ENCODE results near the gene ROCK1. TPM values are rescaled to one million over a fixed set of nuclear protein-coding genes. Genes with fewer than 3 reads are reported as not detected.
"Not testable (repeated sequence)": the region's sequence is repeated elsewhere in the genome, so short reads cannot be mapped to it uniquely, and the experiment has no call there.

ROCK1 gene
- total RNA-seq, 1 donor, result 42.7 TPM

DNA sequence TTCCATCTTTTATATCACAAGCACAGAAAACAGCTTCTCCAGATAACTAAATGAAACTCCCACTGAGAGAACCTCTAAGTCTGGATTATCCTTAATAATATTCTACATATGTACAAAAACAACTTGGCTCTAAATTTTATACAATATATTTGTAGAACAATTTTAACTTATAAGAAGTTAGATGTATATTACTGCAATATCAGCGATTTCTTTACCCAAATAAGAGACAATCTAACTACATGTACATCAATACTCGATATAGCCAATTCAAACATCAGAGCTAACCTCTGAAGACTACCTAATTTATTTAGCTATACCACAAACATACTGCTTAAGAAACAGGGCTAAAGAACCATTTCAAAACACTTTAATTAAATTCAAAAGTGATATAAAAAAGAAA is 148.6 kb downstream of the ROCK1 start:
- H4K20me1 ChIP-seq (ENCODE audit: insufficient read depth, low read length), result no peaks in the 10 kb centered on the region
- no peaks in the 10 kb centered on the region for H3K79me2 ChIP-seq (ENCODE audit: insufficient read depth, low read length)
- DNase-seq (ENCODE audit: insufficient read length, low spot score, missing footprints), result no peak

DNA sequence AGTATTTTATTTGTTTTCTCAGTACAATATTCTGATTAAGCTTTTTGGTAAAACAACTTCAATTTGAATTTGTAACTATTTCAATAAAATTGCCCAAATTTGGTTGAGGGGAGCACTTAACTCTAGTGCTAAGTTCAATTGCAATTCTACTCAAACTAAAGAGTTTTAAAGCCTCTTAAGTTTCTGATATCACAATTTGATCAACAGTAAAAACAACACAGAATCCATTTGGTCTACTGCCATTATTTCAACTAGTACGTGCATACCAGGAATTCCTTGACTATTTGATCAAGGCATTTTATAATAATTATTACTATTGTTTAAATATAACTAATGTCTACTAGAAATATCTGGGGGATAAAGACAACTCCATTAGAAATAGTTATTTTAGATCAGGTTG is 150.9 kb downstream of the ROCK1 start:
- H3K9me3 ChIP-seq (ENCODE audit: low read depth, low read length), result no peaks in the 10 kb centered on the region
- no peak for DNase-seq (ENCODE audit: insufficient read length, low spot score, missing footprints)
- TF ChIP-seq, protein P1, sequence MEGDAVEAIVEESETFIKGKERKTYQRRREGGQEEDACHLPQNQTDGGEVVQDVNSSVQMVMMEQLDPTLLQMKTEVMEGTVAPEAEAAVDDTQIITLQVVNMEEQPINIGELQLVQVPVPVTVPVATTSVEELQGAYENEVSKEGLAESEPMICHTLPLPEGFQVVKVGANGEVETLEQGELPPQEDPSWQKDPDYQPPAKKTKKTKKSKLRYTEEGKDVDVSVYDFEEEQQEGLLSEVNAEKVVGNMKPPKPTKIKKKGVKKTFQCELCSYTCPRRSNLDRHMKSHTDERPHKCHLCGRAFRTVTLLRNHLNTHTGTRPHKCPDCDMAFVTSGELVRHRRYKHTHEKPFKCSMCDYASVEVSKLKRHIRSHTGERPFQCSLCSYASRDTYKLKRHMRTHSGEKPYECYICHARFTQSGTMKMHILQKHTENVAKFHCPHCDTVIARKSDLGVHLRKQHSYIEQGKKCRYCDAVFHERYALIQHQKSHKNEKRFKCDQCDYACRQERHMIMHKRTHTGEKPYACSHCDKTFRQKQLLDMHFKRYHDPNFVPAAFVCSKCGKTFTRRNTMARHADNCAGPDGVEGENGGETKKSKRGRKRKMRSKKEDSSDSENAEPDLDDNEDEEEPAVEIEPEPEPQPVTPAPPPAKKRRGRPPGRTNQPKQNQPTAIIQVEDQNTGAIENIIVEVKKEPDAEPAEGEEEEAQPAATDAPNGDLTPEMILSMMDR (IDR thresholded peaks at IDR 0.05; ENCODE audit: extremely low read depth, low read depth, low read length), result no peak
- no peaks in the 10 kb centered on the region for H3K79me2 ChIP-seq (ENCODE audit: insufficient read depth, low read length)
- H3K4me2 ChIP-seq (ENCODE audit: insufficient read depth, low read length), result no peak overlapping the region
- H4K20me1 ChIP-seq (ENCODE audit: insufficient read depth, low read length), result no peaks in the 10 kb centered on the region
- H3K4me3 ChIP-seq (ENCODE audit: insufficient read depth, low read length), result no peak overlapping the region
- no peak overlapping the region for H2AFZ ChIP-seq (ENCODE audit: low read length)
- H3K4me1 ChIP-seq (ENCODE audit: insufficient read depth, low read length), result no peaks in the 10 kb centered on the region
- H3K36me3 ChIP-seq (ENCODE audit: insufficient read depth, low read length), result peaks cover 6% of the 10 kb centered on the region
- H3K27me3 ChIP-seq (ENCODE audit: insufficient read depth, low read length), result no peaks in the 10 kb centered on the region
- no peak overlapping the region for H3K27ac ChIP-seq (ENCODE audit: low read depth, low read length)

More for the DNA sequence above, 148.6 kb downstream of the ROCK1 start:
- Histone ChIP-seq H3K27ac (ENCODE audit: low read depth, low read length) (no peak overlapping the region), H3K4me1 (ENCODE audit: insufficient read depth, low read length) (no peaks in the 10 kb centered on the region), H3K4me3 (ENCODE audit: insufficient read depth, low read length) (no peak overlapping the region), H2AFZ (ENCODE audit: low read length) (no peak overlapping the region), H3K9me3 (ENCODE audit: low read depth, low read length) (no peaks in the 10 kb centered on the region), H3K4me2 (ENCODE audit: insufficient read depth, low read length) (no peak overlapping the region), H3K36me3 (ENCODE audit: insufficient read depth, low read length) (peaks cover 19% of the 10 kb centered on the region), H3K27me3 (ENCODE audit: insufficient read depth, low read length) (no peaks in the 10 kb centered on the region)
- TF ChIP-seq, protein P1 (IDR thresholded peaks at IDR 0.05; ENCODE audit: extremely low read depth, low read depth, low read length), result no peak

DNA sequence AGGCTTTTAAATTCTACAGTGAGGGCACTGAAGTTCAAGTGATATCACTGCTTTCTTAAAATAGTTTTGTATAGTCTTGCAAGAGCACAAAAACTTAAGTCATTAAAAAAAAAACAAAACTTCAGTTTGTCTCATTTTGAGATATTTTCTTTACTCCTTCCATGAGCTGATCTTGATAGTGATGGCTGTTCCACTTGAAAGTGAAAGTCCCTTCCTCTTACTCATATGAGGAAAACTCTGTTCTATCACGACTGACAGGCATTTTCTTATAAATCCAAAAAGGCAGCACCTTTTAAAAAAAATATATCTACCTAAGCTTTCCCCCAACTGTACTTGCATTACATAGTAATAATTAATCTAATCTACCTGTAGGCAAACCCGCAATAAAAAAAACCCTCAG is 160.8 kb downstream of the ROCK1 start:
- H3K27me3 ChIP-seq (ENCODE audit: insufficient read depth, low read length); H3K4me3 ChIP-seq (ENCODE audit: insufficient read depth, low read length); H4K20me1 ChIP-seq (ENCODE audit: insufficient read depth, low read length); H3K4me2 ChIP-seq (ENCODE audit: insufficient read depth, low read length); H3K79me2 ChIP-seq (ENCODE audit: insufficient read depth, low read length); H3K9me3 ChIP-seq (ENCODE audit: low read depth, low read length); H3K27ac ChIP-seq (ENCODE audit: low read depth, low read length); H2AFZ ChIP-seq (ENCODE audit: low read length); H3K36me3 ChIP-seq (ENCODE audit: insufficient read depth, low read length); DNase-seq (ENCODE audit: insufficient read length, low spot score, missing footprints); H3K4me1 ChIP-seq (ENCODE audit: insufficient read depth, low read length): not testable (repeated sequence)

Small RNA genes lying within 50 kb of the gene (small RNA-seq; reads per million reads assigned to genes)
- gene RNU6-120P, result not detected

Other genes starting within 250 kb of the ROCK1 start
- under 0.01 and 0.36 TPM in 2 replicates for gene GREB1L, start 130.4 kb upstream of the ROCK1 start, total RNA-seq